ENCODE measurements around the gene DBP.
A peak's percentile ranks its signal among the peaks of the same experiment; 100 is the strongest.
"Not testable (repeated sequence)": the region's sequence is repeated elsewhere in the genome, so short reads cannot be mapped to it uniquely, and the experiment has no call there.

The DBP gene

DNA sequence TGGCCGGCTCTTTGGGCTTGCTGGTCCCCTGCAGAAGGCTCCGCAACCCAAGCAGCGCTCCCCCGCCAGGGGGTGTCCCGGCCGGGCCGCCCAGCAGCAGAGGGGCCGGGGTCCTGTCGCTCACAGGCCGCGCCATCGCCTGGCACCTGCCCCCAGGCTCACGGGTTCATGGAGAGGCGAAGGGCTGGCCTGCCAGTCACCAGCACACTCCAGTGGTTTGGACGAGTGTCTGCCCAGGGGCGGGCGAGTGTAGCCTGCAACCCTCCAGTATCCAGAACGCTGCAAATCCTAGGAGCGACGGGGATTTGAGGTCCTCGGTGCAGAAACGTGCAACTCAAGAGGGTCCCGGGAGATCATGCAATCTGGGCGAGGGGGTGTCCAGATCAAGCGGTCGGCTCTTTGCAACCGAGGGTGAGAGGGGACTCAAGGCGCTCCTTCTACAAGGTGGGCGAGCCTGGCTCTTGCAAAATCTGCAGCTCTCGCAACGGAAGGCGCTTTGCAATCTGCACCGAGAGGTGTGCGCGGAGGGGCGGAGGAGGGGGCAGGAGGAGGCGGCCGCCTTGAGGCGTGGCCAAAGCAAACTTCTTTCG lies at the start of gene DBP:
Gene DBP, minus strand, starts transcription at position 521 of the 590 bp plus-strand sequence. Its CDS starts 385 bp downstream, at position 136.
- no peak for DNase-seq (ENCODE audit: low spot score)

DNA sequence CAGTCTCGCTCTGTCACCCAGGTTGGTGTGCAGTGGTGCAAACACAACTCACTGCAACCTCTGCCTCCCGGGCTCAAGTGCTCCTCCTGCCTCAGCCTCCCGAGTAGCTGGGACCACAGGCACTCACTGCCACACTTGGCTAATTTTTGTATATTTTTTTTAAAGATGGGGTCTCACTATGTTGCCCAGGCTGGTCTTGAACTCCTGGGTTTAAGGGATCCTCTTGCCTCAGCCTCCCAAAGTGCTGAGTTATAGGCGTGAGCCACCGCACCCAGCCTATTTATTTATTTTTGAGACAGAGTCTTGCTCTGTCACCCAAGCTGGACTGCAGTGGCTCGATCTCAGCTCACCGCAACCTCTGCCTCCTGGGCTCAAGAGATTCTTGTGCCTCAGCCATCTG lies 49.5 kb upstream of the DBP start:
- DNase-seq (ENCODE audit: low spot score): not testable (repeated sequence)

DNA sequence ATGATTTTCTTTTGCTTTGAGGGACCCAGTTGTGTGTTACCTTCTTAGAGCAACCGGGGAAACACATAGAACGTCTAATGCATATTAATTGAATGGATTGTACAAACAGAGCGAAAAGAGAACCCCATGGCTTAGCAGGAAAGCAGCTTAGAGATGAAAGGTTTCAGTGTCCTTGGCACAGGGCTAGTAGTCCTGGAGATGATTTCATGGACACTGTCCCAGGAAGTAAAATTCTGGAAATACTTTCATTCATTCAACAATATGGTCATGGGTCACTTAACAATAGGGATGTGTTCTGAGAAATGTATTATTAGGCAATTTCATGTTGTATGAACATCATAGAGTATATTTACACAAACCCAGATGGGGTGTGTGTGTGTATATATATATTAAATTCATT lies 48.9 kb upstream of the DBP start:
- no peak for DNase-seq (ENCODE audit: low spot score)

- DNase-seq (ENCODE audit: low spot score): no peak
Measured at GRCh38 chr19:48685583-48685982, 48.4 kb upstream of the DBP start.

GRCh38 chr19:48683349-48683748 lies 46.2 kb upstream of the DBP start:
- DNase-seq (ENCODE audit: low spot score): no peak

- DNase-seq (ENCODE audit: low spot score): no peak
Measured at GRCh38 chr19:48681127-48681470, 43.9 kb upstream of the DBP start.

GRCh38 chr19:48680436-48681126 lies 43.4 kb upstream of the DBP start:
- DNase-seq (ENCODE audit: low spot score): no peak

DNA sequence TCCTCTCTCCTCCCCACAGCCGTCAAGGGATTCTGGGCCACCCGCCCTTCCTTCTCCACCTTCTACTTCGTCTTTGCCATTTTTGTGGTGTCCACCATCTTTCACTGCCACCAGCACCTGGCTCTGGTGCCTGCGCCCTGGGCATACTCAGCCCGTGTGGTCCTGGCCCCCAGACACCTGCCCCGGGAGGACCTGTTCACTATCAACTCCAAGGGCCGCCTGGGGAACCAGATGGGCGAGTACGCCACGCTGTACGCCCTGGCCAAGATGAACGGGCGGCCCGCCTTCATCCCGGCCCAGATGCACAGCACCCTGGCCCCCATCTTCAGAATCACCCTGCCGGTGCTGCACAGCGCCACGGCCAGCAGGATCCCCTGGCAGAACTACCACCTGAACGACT lies 42.8 kb upstream of the DBP start:
- not testable (repeated sequence) for DNase-seq (ENCODE audit: low spot score)

DNA sequence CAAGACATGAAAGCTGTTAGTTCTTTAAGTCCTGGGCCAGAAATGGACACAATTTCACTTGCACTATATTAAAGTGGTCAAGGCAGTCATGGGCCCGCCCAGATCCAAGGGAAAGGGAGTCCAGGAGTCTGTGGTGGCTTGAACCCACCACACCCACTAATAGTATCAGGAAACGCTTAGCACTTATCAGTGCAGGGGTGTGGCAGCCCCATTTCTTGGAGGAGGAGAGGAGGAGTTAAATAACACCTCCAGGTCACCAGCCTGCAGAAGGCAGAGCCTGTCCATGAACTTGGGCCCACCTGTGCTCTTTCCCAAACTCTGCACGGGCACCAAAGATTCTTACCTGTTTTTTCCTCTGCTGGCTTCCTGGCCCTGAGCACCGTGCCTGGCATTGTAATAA lies 41.0 kb upstream of the DBP start:
- DNase-seq (ENCODE audit: low spot score): peak; percentile 37

- no peak for DNase-seq (ENCODE audit: low spot score)
Measured at GRCh38 chr19:48676887-48677286, 39.7 kb upstream of the DBP start.

GRCh38 chr19:48676487-48676886 lies 39.3 kb upstream of the DBP start:
- DNase-seq (ENCODE audit: low spot score): no peak

DNA sequence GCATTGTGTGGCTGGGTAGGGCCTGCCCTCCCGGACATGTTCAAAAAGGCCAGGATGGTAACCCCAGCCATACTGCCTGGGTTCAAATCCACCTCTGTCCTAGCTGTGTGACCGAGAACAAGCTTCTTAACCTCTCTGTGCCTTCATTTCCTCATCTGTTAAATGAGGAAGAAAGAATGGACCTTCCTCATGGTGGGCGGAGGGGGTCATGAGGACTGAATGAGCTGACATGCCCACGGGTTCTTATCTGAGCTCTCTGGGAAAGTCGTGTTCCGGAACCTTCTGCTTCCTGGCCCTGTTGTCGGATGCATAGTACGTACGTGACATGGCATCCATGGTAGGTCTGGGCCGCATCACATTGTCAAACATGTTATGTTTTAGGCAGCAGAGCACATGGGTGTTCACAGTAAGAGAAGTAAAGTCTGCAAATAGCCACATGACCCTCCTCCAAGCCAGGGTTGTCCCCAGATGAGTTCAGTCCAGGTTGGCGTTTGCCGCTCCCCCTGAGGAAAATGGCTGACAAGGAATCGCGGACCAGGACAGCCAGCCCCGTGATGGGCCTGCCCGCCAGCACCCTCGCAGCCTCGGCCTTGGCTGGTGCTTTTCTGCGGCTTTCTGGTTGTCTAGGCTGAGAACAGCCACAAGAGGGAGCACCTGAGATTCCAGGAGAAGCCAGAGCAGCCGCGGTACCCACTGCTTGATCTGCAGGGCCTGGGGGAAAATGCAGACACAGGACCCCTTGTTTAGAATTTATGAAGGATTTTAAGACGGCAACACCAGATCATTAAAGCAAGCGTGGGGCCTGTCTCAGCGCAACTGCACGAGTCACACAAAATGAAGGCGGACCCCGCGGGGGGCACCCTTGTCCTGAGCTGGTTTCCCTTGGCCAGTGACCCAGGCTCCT lies 38.0 kb upstream of the DBP start:
- peak; percentile 81 for DNase-seq (ENCODE audit: low spot score)

GRCh38 chr19:48674216-48674809 lies 37.1 kb upstream of the DBP start:
- no peak for DNase-seq (ENCODE audit: low spot score)

DNA sequence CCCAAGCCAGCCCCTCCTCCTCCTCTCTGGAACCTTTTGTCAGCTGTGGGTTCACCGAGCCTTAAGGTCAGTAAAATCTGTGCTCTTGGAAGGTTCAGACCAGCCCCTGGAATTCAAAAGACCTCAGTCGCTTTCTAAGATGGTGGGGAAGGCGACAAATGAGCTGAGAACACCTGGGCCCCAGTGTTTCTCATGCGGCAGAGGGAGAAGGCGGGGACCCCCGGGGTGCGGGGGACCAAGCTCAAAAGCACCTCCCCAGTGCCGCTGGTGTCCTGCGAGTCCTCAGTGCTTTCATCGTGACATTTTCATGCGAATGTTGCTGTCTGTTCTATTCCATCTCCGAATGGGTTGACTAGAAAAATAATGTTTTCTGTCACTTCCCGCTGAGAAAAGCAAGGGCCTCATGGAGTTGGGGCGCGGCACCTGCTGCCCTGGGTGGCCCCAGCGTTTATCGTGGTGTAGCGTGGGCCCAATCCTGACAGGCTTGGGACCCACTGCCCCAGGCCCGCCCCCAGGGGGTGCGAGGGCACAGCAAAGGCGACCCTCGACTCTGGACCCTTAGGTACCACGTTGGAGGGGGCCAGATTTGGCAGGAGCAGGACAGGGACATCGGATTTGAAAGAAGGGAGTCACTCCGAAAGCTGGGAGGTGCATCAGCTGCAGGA lies 36.4 kb upstream of the DBP start:
- no peak for DNase-seq (ENCODE audit: low spot score)

- no peak for DNase-seq (ENCODE audit: low spot score)
Measured at GRCh38 chr19:48672994-48673393, 35.8 kb upstream of the DBP start, which contains the start of gene NTN5. NTN5 (minus strand) TSS chr19:48673017; CDS start chr19:48670986, 2,031 bp downstream.

DNA sequence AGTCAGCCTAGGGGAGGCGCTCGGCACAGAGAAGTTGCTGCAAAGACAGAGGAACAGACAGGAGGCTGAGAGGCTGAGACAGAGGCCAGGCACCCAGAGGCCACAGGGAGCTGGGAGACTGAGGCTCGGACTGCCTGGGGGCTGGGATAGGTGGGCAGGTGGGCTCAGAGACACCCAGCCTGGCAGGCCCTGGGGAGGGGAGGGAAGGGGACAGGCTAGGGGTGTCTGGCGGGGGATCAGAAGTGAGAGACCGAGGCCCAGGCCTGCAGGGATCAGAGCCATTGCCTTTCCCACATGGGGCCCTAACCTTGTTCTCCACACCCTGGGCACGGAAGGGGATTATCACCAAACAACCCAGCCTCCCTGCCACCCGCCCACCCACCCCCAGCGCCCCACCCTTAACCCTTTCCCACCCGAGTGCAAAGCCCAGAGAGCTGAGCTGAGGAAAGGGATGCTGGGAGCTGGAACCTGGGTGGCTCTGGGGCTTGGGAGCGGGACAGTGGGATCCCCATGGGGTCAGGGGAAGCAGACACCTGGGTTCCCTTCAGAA lies 34.3 kb upstream of the DBP start:
- no peak for DNase-seq (ENCODE audit: low spot score)

GRCh38 chr19:48670699-48671445 lies 33.7 kb upstream of the DBP start:
- no peak for DNase-seq (ENCODE audit: low spot score)

DNA sequence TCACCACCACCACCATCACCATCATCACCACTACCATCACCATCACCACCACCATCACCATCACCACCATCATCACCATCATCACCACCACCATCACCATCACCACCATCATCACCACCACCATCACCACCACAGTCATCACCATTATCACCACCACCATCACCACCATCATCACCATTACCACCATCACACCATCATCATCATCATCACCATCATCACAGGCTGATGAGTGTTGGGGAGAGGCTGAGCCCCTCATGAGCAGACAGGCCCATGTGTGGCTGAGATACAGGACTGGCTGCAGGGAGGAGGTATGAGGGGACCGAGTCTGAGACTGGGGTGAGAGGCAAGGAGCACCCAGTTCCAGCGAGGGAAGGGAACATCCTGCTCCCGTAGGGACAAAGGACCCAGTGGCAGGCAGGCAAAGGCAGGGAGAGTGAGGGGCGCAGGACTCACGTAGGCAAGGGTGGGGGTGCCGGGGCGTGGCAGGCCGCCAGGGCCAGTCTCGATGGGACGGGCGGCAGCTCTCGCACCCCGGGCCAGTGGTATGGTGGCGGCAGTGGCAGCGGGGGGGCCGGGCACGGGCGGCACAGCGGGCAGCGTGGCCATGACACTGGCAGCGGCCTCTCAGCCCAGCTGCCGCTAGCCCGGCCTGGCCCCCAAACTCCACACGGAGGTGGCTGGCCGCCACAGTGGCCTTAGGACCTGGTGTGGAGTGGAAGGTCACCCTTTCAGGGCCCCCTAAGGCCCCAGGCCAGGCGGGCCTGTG lies 32.9 kb upstream of the DBP start:
- no peak for DNase-seq (ENCODE audit: low spot score)

- no peak for DNase-seq (ENCODE audit: low spot score)
Measured at GRCh38 chr19:48668761-48669160, 31.6 kb upstream of the DBP start.

- DNase-seq (ENCODE audit: low spot score): no peak
Measured at GRCh38 chr19:48668332-48668731, 31.2 kb upstream of the DBP start.

Data from hematopoietic multipotent progenitor cell treated with erythropoietin and hydrocortisone succinate and interleukin-3 and kit ligand, for 15 days (in vitro differentiated cells).